M059J (cell line): ENCODE results near the gene CFAP107. TPM values are rescaled to one million over a fixed set of nuclear protein-coding genes. Genes with fewer than 3 reads are reported as not detected.
A peak's percentile ranks its signal among the peaks of the same experiment; 100 is the strongest.

ENCODE experiments used
- DNase-seq: peaks from one replicate; pipeline ENCODE4 v3.0.0-alpha.2; 2012; ENCODE audit warnings: low read depth
- total RNA-seq: library from RNA; depleted of rRNA; stranded (reverse); fragments of >200 nt; shearing (Covaris generic); gene quantifications from 2 replicates; pipeline ENCODE4 v1.2.3, GENCODE V29; 2014

CFAP107 gene
- total RNA-seq, 1 experiment from 2014 or later, result not detected

- DNase-seq, result no peak
These were observed 4.1 kb upstream of the CFAP107 start for GRCh38 chr1:12741946-12742345.

DNA sequence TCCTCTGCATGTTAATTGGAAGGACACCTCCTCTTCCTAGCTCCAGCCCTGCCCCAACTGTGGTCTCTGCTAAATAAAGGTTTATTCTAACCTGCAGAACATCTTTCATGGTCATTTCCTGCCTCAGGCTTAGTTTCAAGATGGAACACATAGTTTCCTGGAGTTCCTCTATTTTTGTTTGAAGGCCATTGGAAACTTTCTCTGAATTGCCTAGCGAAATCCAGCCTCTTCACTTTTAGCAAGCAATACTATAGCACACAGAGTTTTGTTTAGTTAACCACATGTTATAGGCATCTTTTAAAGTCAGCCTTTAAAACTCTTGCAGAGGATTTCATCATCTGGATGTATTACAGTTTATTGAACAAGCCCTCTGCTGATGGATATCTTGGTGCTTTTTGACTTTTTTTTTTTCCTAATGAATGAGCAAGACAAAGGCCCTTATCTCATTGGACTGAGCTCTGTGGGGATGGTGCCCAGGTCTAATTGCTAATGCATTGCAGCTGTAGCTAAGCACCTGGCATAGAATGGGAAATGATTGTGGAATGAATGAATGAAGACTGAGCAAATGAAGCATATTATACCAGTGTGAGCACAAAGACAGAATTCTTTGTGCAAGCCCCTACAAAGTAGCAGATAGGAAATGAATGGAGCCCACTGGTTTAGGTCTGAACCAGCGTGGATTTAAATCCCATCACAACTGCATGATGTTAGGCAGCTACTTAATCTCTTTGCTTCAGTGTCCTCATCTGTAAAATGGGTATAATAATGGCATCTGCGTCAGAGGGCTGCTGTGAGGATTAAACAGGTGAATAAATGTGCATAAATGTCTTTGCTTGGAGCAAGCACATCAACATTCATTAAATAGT is 641 bp upstream of the CFAP107 start:
- no peak for DNase-seq

GRCh38 chr1:12748778-12749355 is 2.9 kb downstream of the CFAP107 start:
- DNase-seq, result no peak

- no peak for DNase-seq
These were observed 8.7 kb downstream of the CFAP107 start for GRCh38 chr1:12754738-12755137.

DNA sequence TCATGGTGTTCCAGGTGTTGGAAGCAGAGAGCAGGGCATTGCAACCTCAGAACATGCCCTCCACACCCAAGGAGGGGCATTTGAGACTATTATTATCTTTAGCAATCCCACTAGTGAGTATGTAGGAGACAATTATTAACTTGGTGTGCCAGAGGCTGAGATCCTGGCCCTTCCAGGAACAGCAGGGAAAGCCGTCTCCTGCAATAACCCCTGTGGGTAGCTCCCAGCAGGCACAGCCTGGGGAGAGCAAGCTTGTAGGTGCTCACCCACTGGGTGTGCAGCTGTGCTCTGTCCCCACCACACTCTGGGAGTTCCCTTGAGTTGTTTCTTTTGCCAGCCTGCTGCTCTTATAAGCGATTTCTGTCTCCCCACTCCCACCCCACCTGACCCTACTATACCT is 10.3 kb downstream of the CFAP107 start:
- DNase-seq, result no peak

GRCh38 chr1:12756768-12757413 is 10.9 kb downstream of the CFAP107 start:
- DNase-seq, result no peak

- DNase-seq, result no peak
These were observed 11.8 kb downstream of the CFAP107 start for GRCh38 chr1:12757836-12758235.

- DNase-seq, result peak; percentile 5
These were observed 14.3 kb downstream of the CFAP107 start for GRCh38 chr1:12760256-12760795.

DNA sequence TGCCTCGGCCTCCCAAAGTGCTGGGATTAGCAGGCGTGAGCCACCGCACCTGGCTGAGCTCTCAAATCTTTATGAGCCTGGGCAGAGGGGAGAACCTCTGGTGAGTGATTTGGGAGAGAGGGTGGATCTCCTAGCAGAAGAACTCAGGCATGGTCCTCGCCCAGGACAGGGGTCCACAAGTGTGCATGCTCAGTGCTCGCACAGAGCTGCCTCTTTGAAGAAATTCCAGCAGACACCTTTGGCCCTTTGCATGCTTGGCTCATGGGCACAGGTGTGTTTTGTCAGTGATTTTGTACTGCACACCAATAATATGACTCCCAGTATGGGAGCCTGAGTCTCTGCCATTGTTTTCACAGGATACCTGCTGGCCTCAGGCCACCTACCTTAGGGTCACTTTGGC is 15.8 kb downstream of the CFAP107 start:
- no peak for DNase-seq

- DNase-seq, result no peak
These were observed 16.8 kb downstream of the CFAP107 start for GRCh38 chr1:12762766-12763165.

- no peak for DNase-seq
These were observed 17.5 kb downstream of the CFAP107 start for GRCh38 chr1:12763479-12763878.

DNA sequence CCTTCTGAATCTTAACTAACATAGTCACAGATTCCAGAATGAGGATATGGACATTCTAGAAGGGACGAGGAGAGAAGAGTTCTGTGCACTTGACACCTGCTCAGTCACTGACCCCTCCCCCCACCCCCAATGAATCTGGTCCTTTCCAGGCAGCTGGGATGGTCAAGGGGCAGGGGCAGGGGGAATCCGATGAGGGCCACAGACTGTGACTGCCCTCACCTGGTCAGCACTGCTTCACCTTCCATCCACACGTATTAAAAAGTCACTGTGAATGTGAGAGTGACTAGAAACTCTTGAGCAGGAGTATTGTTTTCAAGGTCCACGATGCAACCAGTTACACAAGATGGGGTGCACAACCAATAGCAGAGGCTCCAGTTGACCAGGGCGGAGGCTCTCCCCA is 18.0 kb downstream of the CFAP107 start:
- no peak for DNase-seq

- DNase-seq, result no peak
These were observed 23.0 kb downstream of the CFAP107 start for GRCh38 chr1:12769031-12769430.

DNA sequence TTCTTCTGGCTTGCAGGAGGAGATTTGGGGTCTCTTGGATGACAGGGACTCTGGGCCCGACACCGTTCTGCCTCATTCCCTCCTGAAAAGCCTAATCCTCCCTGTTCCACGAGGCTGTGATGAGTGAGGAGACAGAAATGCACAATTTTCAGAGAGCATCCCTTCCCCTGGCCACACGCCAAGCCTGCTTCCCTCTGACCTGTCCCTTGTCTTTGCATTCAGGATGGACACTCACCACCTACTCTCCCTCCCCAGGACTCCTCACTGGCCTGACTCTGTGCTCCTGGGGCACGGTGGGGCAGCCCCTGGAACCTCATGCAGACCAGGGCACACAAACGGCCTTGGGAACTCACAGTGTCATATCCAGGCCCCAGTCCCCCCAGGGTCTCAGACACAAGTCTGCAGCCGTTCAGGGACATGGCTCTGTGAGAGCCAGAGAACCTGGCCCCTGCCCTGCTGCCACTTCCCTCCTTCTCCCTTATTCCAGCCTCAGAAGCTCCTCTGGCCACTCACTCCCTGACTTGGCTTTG is 24.0 kb downstream of the CFAP107 start:
- no peak for DNase-seq

DNA sequence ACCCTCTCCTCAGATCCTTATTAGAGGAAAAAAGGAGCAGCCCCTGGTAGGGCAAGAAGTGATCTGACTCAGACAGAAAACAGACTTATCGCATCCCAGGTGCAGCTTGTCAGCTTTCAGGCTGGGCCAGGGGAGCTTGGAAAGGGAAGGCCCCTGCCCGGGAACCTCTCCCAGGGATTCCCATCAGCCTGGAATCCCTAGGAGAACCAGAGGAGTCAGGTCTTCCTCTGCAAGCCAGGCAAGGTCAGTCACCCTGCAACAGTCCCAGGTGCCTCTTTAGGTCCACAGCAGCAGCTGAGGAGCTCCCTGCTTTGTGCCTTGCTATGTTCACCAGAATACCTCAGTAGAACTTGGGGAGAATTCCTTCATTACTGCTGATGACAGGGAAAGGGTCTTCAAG is 24.6 kb downstream of the CFAP107 start:
- DNase-seq, result no peak

- no peak for DNase-seq
These were observed 25.2 kb downstream of the CFAP107 start for GRCh38 chr1:12771186-12771585.

DNA sequence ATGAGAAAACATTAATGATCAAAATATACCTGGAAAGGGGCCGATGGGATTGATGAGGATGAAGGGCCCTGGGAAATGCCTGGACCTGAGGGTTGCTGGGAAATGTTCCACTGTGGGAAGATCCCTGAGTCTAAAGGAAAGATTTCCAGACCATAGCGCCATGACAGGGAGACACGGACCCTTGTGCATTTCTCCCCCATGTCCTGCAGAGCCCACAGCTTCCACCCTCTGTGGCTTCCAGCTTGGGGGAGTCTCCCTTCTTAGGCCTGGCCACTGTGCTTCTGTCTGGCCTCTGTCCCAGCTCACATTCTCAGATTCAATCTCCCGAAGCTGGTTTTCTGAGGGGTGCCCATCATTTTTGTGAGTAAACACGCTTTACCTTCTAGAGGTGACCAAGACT is 26.5 kb downstream of the CFAP107 start:
- DNase-seq, result no peak

DNA sequence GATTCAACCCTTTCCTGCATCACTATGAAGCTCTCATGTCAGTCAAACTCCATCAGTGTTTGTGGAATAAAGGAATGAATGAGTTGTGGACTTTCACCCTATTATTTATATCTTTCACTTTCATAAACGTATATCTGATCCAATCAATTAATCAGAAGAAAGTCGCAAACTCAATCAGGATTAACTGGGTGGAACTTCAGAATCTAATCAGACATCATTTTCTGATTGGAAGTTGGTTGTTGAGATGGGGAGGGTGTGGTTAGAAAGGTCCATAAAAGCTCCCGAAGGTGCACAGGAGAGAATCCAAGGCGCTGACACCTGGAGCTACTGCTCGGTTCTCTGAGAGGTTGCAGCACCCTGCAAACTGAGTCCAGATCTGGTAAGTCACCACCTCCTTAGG is 27.4 kb downstream of the CFAP107 start, which contains the start of gene PRAMEF12:
Gene PRAMEF12 (plus strand): TSS at position 301 of the 400 bp plus-strand sequence. CDS start 1,130 bp downstream, outside the sequence.
- DNase-seq, result no peak

DNA sequence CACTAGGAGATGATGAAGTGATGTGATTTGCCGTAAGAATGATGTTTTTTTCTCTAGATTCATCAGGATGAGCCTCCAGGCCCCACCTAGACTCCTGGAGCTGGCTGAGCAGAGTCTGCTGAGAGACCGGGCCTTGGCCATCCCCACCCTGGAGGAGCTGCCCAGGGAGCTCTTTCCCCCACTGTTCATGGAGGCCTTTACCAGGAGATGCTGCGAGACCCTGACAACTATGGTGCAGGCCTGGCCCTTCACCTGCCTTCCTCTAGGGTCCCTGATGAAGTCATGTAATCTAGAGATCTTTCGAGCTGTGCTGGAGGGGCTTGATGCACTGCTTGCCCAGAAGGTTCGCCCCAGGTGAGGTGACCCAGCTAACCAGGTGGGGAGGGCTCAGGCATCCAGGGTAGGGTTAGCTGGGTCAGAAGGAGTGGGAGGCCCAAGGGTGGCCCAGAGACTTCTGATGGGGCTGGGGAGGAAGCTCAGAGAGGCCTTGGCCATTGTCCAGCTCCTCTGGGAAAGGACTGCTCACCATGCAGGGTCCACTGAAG is 28.9 kb downstream of the CFAP107 start:
- DNase-seq, result no peak

- DNase-seq, result no peak
These were observed 29.4 kb downstream of the CFAP107 start for GRCh38 chr1:12775443-12775842.

DNA sequence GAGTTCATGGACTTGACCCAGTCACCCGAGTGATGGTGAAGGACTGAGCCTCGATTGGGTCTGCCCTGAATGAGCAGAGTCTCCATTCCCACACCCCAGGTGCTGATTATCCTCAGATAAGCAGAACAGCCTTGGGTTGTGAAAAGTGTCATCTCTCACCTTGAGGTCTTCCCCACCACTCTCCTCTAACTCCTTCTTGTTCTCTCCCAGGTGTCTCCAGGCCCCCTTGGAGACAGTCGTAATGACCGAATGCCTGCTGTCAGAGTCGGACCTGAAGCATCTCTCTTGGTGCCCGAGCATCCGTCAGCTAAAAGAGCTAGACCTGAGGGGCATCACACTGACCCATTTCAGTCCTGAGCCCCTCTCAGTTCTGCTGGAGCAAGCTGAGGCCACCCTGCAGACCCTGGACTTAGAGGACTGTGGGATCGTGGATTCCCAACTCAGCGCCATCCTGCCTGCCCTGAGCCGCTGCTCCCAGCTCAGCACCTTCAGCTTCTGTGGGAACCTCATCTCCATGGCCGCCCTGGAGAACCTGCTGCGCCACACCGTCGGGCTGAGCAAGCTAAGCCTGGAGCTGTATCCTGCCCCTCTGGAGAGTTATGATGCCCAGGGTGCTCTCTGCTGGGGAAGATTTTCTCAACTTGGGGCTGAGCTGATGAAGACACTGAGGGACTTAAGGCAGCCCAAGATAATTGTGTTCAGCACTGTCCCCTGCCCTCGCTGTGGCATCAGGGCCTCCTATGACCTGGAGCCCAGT is 31.0 kb downstream of the CFAP107 start:
- DNase-seq, result no peak
